Nephron progenitor cell (in vitro differentiated cells): ENCODE data around the gene LETM1.

Experiments used
- DNase-seq: peaks from one replicate; pipeline ENCODE4 v3.0.0; 2021
- H3K27ac Mint-ChIP-seq: 2 replicates; pipeline ENCODE4 v1.8.0; 2021; ENCODE audit warnings: mild to moderate bottlenecking, moderate library complexity, mixed read lengths
- H3K27me3 Mint-ChIP-seq: 2 replicates; pipeline ENCODE4 v1.8.0; 2021; ENCODE audit warnings: mild to moderate bottlenecking, low read depth, mixed read lengths; ENCODE audit not compliant: poor library complexity
- H3K36me3 Mint-ChIP-seq: 2 replicates; pipeline ENCODE4 v1.8.0; 2021; ENCODE audit warnings: low read depth, mixed read lengths
- H3K4me1 Mint-ChIP-seq: 2 replicates; pipeline ENCODE4 v1.8.0; 2021; ENCODE audit warnings: mixed read lengths
- H3K4me3 Mint-ChIP-seq: 2 replicates; pipeline ENCODE4 v1.8.0; 2021; ENCODE audit warnings: mild to moderate bottlenecking, moderate library complexity, mixed read lengths
- H3K9me3 Mint-ChIP-seq: 2 replicates; pipeline ENCODE4 v1.8.0; 2021; ENCODE audit warnings: mild to moderate bottlenecking, moderate library complexity, mixed read lengths
- CTCF ChIP-seq: fragments of 200-600 bp; sonication (generic); IDR thresholded peaks from 2 replicates; pipeline ENCODE4 v1.5.0; 2021; ENCODE audit warnings: antibody characterized with exemption

The LETM1 gene

GRCh38 chr4:1793496-1793840 is 62.5 kb downstream of the LETM1 start:
- no peaks in the 10 kb centered on the region for H3K36me3 Mint-ChIP-seq
- no peak overlapping the region for H3K27ac Mint-ChIP-seq
- peak; percentile 68 for DNase-seq
- H3K4me3 Mint-ChIP-seq: no peak overlapping the region
- TF ChIP-seq CTCF: no peak
- no peaks in the 10 kb centered on the region for H3K9me3 Mint-ChIP-seq
- H3K4me1 Mint-ChIP-seq: peaks cover 14% of the 10 kb centered on the region
- H3K27me3 Mint-ChIP-seq: peaks cover 58% of the 10 kb centered on the region

- peaks cover 16% of the 10 kb centered on the region for H3K4me1 Mint-ChIP-seq
- H3K9me3 Mint-ChIP-seq: no peaks in the 10 kb centered on the region
- TF ChIP-seq CTCF: no peak
- DNase-seq: peak; percentile 77
- H3K27me3 Mint-ChIP-seq: peaks cover 59% of the 10 kb centered on the region
- H3K36me3 Mint-ChIP-seq: no peaks in the 10 kb centered on the region
- H3K27ac Mint-ChIP-seq: no peak within 1 kb of the TSS
- H3K4me3 Mint-ChIP-seq: peak within 1 kb of the TSS; percentile 72
Measured at GRCh38 chr4:1792832-1793495, 63.0 kb downstream of the LETM1 start, which contains the start of gene FGFR3. Gene FGFR3 (plus strand): TSS chr4:1793293. CDS start chr4:1793935, 642 bp downstream.

- H3K4me1 Mint-ChIP-seq: peaks cover 16% of the 10 kb centered on the region
- peaks cover 64% of the 10 kb centered on the region for H3K27me3 Mint-ChIP-seq
- no peak for DNase-seq
- TF ChIP-seq CTCF: no peak
- no peak overlapping the region for H3K27ac Mint-ChIP-seq
- H3K9me3 Mint-ChIP-seq: no peaks in the 10 kb centered on the region
- no peaks in the 10 kb centered on the region for H3K36me3 Mint-ChIP-seq
- H3K4me3 Mint-ChIP-seq: no peak overlapping the region
Measured at GRCh38 chr4:1792158-1792831, 63.7 kb downstream of the LETM1 start.

GRCh38 chr4:1790005-1790404 is 66.0 kb downstream of the LETM1 start:
- DNase-seq: no peak
- no peaks in the 10 kb centered on the region for H3K36me3 Mint-ChIP-seq
- H3K27me3 Mint-ChIP-seq: peaks cover 47% of the 10 kb centered on the region
- no peaks in the 10 kb centered on the region for H3K9me3 Mint-ChIP-seq
- H3K27ac Mint-ChIP-seq: no peak overlapping the region
- H3K4me1 Mint-ChIP-seq: peaks cover 12% of the 10 kb centered on the region
- no peak for TF ChIP-seq CTCF
- no peak overlapping the region for H3K4me3 Mint-ChIP-seq

GRCh38 chr4:1789552-1789951 is 66.4 kb downstream of the LETM1 start:
- no peak overlapping the region for H3K4me3 Mint-ChIP-seq
- no peak for DNase-seq
- no peaks in the 10 kb centered on the region for H3K9me3 Mint-ChIP-seq
- no peaks in the 10 kb centered on the region for H3K36me3 Mint-ChIP-seq
- peaks cover 14% of the 10 kb centered on the region for H3K4me1 Mint-ChIP-seq
- TF ChIP-seq CTCF: no peak
- peaks cover 44% of the 10 kb centered on the region for H3K27me3 Mint-ChIP-seq
- no peak overlapping the region for H3K27ac Mint-ChIP-seq
